ENCODE data around the gene COMMD6. TPM values are rescaled to one million over a fixed set of nuclear protein-coding genes. Genes with fewer than 3 reads are reported as not detected.
A peak's percentile ranks its signal among the peaks of the same experiment; 100 is the strongest.

Gene COMMD6
- total RNA-seq, 1 experiment from 2014 or later: 132 TPM

DNA sequence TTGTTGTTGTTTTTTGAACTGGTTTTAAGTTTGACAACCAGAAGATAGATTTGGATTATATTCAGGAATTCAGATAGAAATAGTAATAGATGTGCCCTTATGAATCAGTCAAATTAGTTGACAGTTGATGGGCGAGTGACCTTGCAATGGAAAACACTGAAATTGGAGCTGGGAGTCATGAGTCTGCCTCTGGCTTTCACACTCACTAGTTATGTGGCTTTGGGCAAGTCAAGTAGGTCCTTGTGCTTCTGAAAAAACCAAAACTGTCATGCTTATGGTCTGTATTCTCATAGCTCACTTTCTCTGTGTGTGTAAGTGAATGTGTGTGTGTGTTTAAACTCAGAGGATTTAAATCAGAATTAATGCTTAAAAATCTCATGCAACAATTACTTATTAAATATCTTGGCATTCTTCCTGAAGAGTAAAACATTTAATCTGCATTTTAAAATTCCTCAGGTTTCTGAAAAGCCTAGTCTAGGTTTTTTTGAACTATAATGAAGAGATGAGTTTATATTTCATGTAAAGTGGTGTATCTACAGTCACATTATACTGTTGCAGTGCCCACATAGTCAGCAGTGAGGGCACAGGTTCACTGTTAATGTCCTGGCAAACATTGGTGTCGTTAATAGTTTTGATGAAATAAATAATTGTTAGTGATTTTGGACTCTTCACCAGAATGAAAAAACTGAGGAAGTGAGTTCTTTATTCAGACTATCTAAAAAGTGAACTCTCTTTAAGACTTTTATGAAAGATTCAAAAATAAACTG, 44.4 kb upstream of the COMMD6 start:
- no peak for DNase-seq (ENCODE audit: unreplicated experiment)
- Mint-ChIP-seq H3K27ac (ENCODE audit: low read depth, unreplicated experiment) (no peak overlapping the region), H3K4me1 (ENCODE audit: insufficient read depth, unreplicated experiment) (peaks cover 2% of the 10 kb centered on the region), H3K27me3 (ENCODE audit: insufficient read depth, unreplicated experiment) (no peaks in the 10 kb centered on the region), H3K9me3 (ENCODE audit: unreplicated experiment) (peaks cover 8% of the 10 kb centered on the region), H3K4me3 (ENCODE audit: unreplicated experiment) (no peak overlapping the region), H3K36me3 (ENCODE audit: insufficient read depth, unreplicated experiment) (peaks cover 30% of the 10 kb centered on the region)
- ChIA-PET CTCF (interaction anchor here (0.6 kb wide), 2 partner anchors 10 to 217 kb away, joined by 4 read pairs; no protein-coding TSS in a partner anchor), POLR2A (no interaction called here)
- intact Hi-C loops (cut with micrococcal nuclease): no loop called here
- TF ChIP-seq, protein P1, sequence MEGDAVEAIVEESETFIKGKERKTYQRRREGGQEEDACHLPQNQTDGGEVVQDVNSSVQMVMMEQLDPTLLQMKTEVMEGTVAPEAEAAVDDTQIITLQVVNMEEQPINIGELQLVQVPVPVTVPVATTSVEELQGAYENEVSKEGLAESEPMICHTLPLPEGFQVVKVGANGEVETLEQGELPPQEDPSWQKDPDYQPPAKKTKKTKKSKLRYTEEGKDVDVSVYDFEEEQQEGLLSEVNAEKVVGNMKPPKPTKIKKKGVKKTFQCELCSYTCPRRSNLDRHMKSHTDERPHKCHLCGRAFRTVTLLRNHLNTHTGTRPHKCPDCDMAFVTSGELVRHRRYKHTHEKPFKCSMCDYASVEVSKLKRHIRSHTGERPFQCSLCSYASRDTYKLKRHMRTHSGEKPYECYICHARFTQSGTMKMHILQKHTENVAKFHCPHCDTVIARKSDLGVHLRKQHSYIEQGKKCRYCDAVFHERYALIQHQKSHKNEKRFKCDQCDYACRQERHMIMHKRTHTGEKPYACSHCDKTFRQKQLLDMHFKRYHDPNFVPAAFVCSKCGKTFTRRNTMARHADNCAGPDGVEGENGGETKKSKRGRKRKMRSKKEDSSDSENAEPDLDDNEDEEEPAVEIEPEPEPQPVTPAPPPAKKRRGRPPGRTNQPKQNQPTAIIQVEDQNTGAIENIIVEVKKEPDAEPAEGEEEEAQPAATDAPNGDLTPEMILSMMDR (IDR thresholded peaks at IDR 0.05; ENCODE audit: unreplicated experiment): no peak
- no TSS peak for BruUV-seq (replicated peaks)

DNA sequence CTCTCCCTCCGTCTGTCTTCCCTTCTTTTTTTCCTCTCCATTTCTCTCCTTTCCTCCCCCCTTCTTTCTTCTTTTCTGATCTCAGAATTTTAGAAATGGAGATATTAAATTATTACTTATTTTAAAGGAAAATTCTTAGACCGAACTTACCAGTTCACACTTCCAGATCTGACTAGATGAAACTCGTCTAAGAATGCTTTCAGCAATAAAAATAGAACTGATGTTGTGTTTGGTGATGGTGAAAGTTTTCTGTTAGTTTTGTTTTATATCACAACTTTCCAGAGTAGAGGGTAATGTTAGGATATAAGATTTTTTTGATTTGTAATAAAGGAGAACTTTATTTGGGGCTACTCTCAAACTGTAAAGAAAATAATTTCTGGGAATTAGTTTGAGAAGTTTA, 41.9 kb upstream of the COMMD6 start:
- Mint-ChIP-seq H3K27me3 (ENCODE audit: insufficient read depth, unreplicated experiment) (no peaks in the 10 kb centered on the region), H3K9me3 (ENCODE audit: unreplicated experiment) (peaks cover 2% of the 10 kb centered on the region), H3K27ac (ENCODE audit: low read depth, unreplicated experiment) (no peak overlapping the region), H3K4me1 (ENCODE audit: insufficient read depth, unreplicated experiment) (no peaks in the 10 kb centered on the region), H3K4me3 (ENCODE audit: unreplicated experiment) (no peak overlapping the region), H3K36me3 (ENCODE audit: insufficient read depth, unreplicated experiment) (peaks cover 22% of the 10 kb centered on the region)
- no TSS peak for BruUV-seq (replicated peaks)
- CTCF ChIA-PET: interaction anchor here (0.6 to 0.9 kb wide), 2 partner anchors 9 to 621 kb away, joined by 3 read pairs; no protein-coding TSS in a partner anchor
- TF ChIP-seq, protein P1 (IDR thresholded peaks at IDR 0.05; ENCODE audit: unreplicated experiment): no peak
- POLR2A ChIA-PET: interaction anchor here (0.6 to 1.3 kb wide), 2 partner anchors 15 to 29 kb away, joined by 3 to 4 read pairs; no protein-coding TSS in a partner anchor
- intact Hi-C loops (cut with micrococcal nuclease): no loop called here
- no peak for DNase-seq (ENCODE audit: unreplicated experiment)

DNA sequence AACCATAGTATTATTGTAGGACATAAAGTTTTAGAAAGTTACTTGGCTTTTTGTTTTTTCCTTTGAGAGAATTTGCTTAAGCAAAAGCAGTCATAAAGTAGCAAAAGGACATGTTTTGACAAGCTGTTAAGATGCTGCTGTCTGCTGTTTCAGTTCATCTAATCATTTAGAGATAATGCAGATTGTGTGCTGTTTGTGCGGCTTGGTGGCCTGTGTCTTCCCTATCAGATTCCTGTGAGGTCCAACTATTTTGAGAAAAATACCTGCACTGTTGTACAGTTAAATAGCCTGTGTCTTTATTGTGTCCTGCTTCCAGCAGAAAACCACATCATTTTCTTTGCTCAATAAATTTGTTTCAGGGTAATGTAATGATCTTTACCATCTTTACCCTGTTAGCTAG, 31.9 kb upstream of the COMMD6 start:
- H3K27me3 Mint-ChIP-seq (ENCODE audit: insufficient read depth, unreplicated experiment): no peaks in the 10 kb centered on the region
- peaks cover 16% of the 10 kb centered on the region for H3K4me1 Mint-ChIP-seq (ENCODE audit: insufficient read depth, unreplicated experiment)
- POLR2A ChIA-PET: interaction anchor here (1.2 to 2.4 kb wide), 3 partner anchors 19 to 195 kb away, joined by 3 to 15 read pairs (median 6); partner anchors contain the start of genes TBC1D4 and UCHL3
- no TSS peak for BruUV-seq (replicated peaks)
- H3K9me3 Mint-ChIP-seq (ENCODE audit: unreplicated experiment): no peaks in the 10 kb centered on the region
- peaks cover 79% of the 10 kb centered on the region for H3K36me3 Mint-ChIP-seq (ENCODE audit: insufficient read depth, unreplicated experiment)
- intact Hi-C loops (cut with micrococcal nuclease): no loop called here
- H3K4me3 Mint-ChIP-seq (ENCODE audit: unreplicated experiment): no peak overlapping the region
- H3K27ac Mint-ChIP-seq (ENCODE audit: low read depth, unreplicated experiment): peak overlapping the region; percentile 8
- CTCF ChIA-PET: interaction anchor here (0.7 to 1.6 kb wide), 4 partner anchors 9 to 204 kb away, joined by 3 to 5 read pairs (median 4); partner anchors contain the start of gene TBC1D4
- DNase-seq (ENCODE audit: unreplicated experiment): no peak
- TF ChIP-seq, protein P1 (IDR thresholded peaks at IDR 0.05; ENCODE audit: unreplicated experiment): no peak

DNA sequence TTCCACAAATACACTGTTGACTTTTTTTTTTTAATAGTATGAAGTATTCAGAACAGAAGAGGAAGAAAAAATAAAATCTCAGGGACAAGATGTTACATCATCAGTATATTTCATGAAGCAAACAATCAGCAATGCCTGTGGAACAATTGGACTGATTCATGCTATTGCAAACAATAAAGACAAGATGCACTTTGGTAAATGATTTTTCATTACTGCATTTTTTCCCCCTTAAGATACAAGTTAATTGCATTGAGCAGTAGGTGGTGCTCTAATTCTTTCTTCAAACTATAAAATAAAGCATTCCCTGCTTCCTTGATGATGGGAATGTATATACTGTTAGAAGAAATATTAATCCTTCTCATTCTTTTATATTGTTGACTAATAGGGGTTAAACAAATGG, 29.0 kb upstream of the COMMD6 start:
- Mint-ChIP-seq H3K27ac (ENCODE audit: low read depth, unreplicated experiment) (no peak overlapping the region), H3K36me3 (ENCODE audit: insufficient read depth, unreplicated experiment) (peaks cover 67% of the 10 kb centered on the region), H3K9me3 (ENCODE audit: unreplicated experiment) (no peaks in the 10 kb centered on the region), H3K4me3 (ENCODE audit: unreplicated experiment) (no peak overlapping the region), H3K27me3 (ENCODE audit: insufficient read depth, unreplicated experiment) (no peaks in the 10 kb centered on the region), H3K4me1 (ENCODE audit: insufficient read depth, unreplicated experiment) (peaks cover 11% of the 10 kb centered on the region)
- intact Hi-C loops (cut with micrococcal nuclease): no loop called here
- no TSS peak for BruUV-seq (replicated peaks)
- ChIA-PET POLR2A (interaction anchor here (1.1 kb wide), 1 partner anchor 36 kb away, joined by 3 read pairs; no protein-coding TSS in a partner anchor), CTCF (no interaction called here)
- TF ChIP-seq, protein P1 (IDR thresholded peaks at IDR 0.05; ENCODE audit: unreplicated experiment): no peak
- peak; percentile 35 for DNase-seq (ENCODE audit: unreplicated experiment)

Data from MCF 10A (cell line).